ENCODE measurements around the gene VSNL1.

DNA sequence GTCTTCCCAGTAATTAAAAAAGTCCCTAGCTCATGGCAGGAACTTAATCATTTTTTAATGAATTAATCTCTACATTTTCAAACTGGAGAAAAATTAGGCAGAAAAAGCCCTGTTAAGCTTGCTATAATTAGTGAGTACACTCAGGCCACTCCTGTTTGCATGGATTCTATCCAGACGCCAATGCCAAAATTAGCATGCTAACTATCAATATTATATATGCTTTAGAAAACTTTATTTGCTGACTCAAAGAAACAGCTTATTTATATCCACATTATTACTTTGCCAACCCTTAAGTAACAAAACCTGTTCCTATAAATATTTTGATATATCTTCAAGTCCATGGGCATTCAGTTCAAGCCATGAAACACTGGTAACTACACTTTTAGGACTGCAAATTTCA, 122.2 kb downstream of the VSNL1 start:
- TF ChIP-seq POLR2A (IDR thresholded peaks at IDR 0.05; ENCODE audit: low read depth, low read length) (no peak), POLR2AphosphoS5 (IDR thresholded peaks at IDR 0.05; ENCODE audit: low read depth, low read length) (no peak)
